ENCODE results near the gene UBAP1. TPM values are rescaled to one million over a fixed set of nuclear protein-coding genes. Genes with fewer than 3 reads are reported as not detected.
"Not testable (repeated sequence)": the region's sequence is repeated elsewhere in the genome, so short reads cannot be mapped to it uniquely, and the experiment has no call there.

UBAP1 gene
- total RNA-seq, 1 donor, result 25.3 TPM

DNA sequence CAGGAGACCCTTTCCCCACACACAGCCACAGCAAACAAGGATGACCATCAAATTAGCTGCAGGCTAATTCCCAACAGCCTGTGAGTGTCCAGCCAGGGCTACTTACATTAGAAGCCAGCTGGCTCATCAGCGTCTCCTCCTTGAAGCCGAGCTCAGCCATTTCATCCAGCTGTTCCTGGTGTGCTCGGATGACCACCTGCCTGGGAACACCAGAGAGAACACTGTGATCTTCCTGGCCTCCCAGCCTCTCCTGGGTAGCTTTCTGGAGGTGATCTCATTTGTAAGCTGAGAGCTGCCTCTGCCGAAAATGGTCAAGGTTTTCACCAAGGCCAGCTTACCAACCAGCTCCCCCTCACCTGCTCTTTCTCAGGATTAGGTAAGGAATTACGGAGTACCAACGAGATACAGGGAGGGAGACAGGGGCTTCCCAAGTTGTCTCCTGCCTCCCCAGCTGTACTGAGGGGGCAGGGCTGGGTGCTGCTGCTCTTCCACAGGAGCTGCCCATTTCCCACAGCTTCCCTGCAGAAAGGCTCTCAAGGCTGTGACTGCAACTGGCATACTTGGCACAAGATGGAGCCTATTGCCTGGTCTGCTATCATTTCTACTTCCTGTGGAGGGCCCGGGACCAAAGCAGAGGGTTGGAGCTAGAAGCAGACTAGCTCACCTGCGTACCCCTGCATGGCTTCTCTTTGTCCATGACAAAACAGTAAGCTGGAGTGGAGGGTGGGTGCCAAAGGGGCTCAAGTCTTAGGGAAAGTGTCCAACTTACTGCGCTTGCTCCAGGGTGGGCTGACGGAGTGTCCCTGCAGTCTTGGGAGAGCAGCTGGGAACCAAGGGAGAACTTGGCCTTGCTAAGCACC, 76.4 kb downstream of the UBAP1 start:
- DNase-seq (ENCODE audit: low read depth in 2 of 3, low spot score in 2 of 3), result no peak

GRCh38 chr9:34256104-34256503, 77.3 kb downstream of the UBAP1 start:
- DNase-seq (ENCODE audit: low read depth in 2 of 3, low spot score in 2 of 3), result peak in 2 of 3 donors; percentile 15 to 20

DNA sequence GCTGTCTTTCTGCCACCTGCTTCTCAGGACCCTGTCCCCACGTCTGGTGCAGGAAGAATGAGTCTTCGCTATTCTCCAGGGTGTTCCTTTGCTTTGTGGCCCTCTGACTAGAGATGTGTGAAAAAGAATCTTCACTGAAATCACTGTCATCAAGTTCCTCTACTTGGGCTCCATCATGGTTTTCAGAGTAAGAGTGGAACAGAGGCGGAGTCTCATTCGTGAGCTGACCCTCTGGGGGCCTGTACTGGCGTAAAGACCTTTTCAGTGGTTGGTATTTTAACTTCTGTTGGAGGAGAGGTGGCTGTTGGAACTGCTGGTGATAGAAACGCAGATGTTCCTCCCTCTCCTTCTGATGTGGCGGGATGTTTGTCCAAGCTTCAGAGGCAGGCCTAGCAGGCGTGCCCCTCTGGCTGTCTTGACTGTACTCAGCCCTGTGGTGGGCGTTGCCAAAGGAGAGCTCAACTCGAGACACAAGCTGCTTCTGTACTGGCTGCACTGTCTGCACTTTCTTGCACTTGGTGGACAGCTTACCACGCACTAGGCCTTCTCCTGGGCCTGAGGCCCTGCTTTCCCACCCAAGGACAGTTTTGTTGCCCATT, 78.2 kb downstream of the UBAP1 start:
- DNase-seq (ENCODE audit: low read depth in 2 of 3, low spot score in 2 of 3), result no peak

DNA sequence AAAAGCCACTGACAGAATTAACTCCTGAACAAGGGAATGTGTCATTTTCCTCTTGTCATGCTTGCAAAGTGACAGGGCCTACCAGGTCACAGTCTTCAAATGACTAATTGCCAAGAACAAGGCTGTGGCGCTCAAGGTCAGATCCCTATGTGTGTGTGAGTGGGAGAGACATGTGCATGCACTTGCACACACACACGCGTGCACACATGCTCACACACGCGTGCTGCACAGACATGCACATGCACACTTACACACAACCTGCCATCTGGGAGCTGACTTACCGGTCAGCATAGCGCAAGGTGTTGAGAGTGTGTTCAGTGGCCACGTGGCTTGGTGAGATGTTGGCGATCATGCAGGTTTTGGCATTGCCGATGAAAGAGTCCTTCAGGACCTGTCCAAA, 80.5 kb downstream of the UBAP1 start:
- DNase-seq (ENCODE audit: low read depth in 2 of 3, low spot score in 2 of 3), result no peak

GRCh38 chr9:34262971-34263370, 84.1 kb downstream of the UBAP1 start:
- no peak for DNase-seq (ENCODE audit: low read depth in 2 of 3, low spot score in 2 of 3)

DNA sequence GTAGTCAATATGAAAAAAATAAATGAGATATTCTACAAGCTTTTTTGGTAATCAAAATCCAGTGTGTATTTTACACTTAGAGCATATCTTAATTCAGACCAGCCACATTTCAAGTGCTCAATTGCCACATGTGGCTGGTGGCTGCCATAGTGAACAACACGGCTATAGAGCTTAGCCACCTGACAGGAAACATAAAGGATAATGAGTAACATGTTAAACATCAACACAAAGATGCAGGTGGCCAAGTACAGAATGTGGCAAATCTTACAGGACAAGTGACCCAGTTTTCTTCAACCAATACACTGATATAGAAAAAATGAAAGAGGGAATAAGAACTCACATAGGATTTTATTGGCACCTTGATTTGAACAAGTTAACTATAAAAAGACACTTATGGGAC, 88.8 kb downstream of the UBAP1 start:
- DNase-seq (ENCODE audit: low read depth in 2 of 3, low spot score in 2 of 3), result no peak

DNA sequence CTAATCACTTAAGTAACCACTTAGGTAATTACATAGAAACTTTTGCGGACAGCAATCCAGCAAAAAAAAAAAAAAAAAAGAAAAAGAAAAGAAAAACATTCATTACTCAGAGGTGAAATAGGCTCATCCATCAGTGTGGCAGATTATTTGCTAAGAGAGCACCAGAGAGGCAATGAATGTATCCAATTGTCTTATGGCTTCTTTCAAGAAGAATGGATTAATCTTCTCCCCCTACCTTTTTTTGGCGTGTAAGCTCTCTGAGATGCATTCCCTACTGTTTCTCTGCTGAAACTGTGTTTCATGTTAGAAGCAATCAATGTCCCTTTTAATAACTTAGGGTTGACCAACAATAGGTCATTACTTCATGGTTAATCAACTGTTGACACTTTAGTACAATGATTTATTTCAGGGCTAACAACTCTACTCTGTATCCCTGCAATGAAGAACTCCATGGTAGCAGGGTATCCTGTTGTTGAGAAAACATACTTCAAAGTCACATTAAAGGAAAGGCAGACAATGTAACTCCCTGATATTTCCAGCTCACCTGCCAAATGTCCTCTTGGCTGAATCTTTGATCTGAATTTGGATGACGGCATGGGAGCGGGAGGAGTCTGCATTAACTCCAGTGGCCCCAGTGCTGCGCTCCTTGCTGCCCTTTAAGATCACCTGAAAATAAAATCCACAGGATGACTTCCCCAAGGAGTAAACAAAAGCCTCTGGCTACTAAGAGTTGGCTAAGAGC, 92.6 kb downstream of the UBAP1 start:
- no peak for DNase-seq (ENCODE audit: low read depth in 2 of 3, low spot score in 2 of 3)

- no peak for DNase-seq (ENCODE audit: low read depth in 2 of 3, low spot score in 2 of 3)
Observed at GRCh38 chr9:34272101-34272541, 93.3 kb downstream of the UBAP1 start.

- not testable (repeated sequence) for DNase-seq (ENCODE audit: low read depth in 2 of 3, low spot score in 2 of 3)
Observed at GRCh38 chr9:34273588-34273987, 94.7 kb downstream of the UBAP1 start.

- DNase-seq (ENCODE audit: low read depth in 2 of 3, low spot score in 2 of 3), result no peak
Observed at GRCh38 chr9:34275811-34276210, 97.0 kb downstream of the UBAP1 start.

DNA sequence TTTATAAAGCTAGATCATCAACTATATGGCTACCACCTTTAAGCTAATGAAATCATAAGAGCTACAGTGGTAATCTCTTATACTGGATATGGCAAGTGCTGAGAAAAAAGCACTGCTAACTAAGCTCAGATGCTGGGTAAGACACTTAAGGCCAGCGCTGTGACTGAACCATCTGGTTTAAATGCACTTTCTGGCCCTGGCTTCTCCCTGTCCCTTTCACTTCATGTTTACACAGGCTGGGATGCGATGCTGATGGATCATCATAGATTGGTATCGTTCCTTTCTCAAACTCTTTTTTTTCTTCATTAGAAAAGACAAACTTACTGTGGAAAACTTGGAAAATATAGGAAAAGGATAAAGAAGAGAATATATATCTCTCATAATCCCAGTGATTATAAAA, 97.9 kb downstream of the UBAP1 start:
- no peak for DNase-seq (ENCODE audit: low read depth in 2 of 3, low spot score in 2 of 3)

- DNase-seq (ENCODE audit: low read depth in 2 of 3, low spot score in 2 of 3), result no peak
Observed at GRCh38 chr9:34279411-34279810, 100.6 kb downstream of the UBAP1 start.

GRCh38 chr9:34282096-34282495, 103.3 kb downstream of the UBAP1 start:
- DNase-seq (ENCODE audit: low read depth in 2 of 3, low spot score in 2 of 3), result no peak

- DNase-seq (ENCODE audit: low read depth in 2 of 3, low spot score in 2 of 3), result no peak
Observed at GRCh38 chr9:34289159-34289558, 110.3 kb downstream of the UBAP1 start.

GRCh38 chr9:34291023-34291422, 112.2 kb downstream of the UBAP1 start:
- DNase-seq (ENCODE audit: low read depth in 2 of 3, low spot score in 2 of 3), result no peak

DNA sequence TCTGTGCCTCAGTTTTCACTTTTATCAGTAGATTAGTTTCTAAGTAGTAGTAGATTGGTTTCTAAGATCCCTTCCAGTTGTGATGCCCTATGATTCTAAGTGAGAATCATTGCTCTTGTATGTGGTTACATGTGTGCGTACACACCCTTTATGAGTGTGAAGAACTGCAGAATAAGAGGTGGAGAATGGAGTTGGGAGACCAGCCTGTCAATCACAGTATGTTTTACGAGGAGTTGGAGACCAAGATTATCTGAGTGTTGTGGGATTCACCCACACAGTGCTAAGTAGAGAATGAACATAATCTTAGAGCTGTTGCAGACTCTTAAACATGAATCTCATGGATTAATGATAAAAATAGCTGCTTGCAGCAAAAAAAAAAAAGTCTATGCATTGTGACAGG, 112.6 kb downstream of the UBAP1 start:
- no peak for DNase-seq (ENCODE audit: low read depth in 2 of 3, low spot score in 2 of 3)

- DNase-seq (ENCODE audit: low read depth in 2 of 3, low spot score in 2 of 3), result no peak
Observed at GRCh38 chr9:34292552-34292951, 113.7 kb downstream of the UBAP1 start.

- DNase-seq (ENCODE audit: low read depth in 2 of 3, low spot score in 2 of 3), result not testable (repeated sequence)
Observed at GRCh38 chr9:34301064-34301463, 122.2 kb downstream of the UBAP1 start.
